Transverse colon (tissue), 4 donors: ENCODE measurements around the gene CAVIN2. TPM values are rescaled to one million over a fixed set of nuclear protein-coding genes. Genes with fewer than 3 reads are reported as not detected.

ENCODE experiments used
- DNase-seq: peaks from one replicate; pipeline ENCODE4 v3.0.0-alpha.2; 2019
- H3K27ac ChIP-seq, 4 donors: fragments of 200-600 bp; sonication (generic); 2 replicates each; pipeline ENCODE4 v1.5.1; 2016 to 2018; ENCODE audit warnings: inconsistent platforms in 4 of 4
- H3K27me3 ChIP-seq: fragments of 200-600 bp; sonication (generic); 2 replicates; pipeline ENCODE4 v1.5.1; 2017; ENCODE audit warnings: inconsistent platforms
- H3K36me3 ChIP-seq, 4 donors: fragments of 200-600 bp; sonication (generic); 2 replicates each; pipeline ENCODE4 v1.5.1; 2017 to 2019; ENCODE audit warnings: inconsistent platforms in 4 of 4
- H3K4me1 ChIP-seq, 4 donors: fragments of 200-600 bp; sonication (generic); 2 replicates each; pipeline ENCODE4 v1.5.1; 2017 to 2020; ENCODE audit warnings: inconsistent platforms in 4 of 4
- H3K4me3 ChIP-seq, 4 donors: fragments of 200-600 bp; sonication (generic); 1 replicate in 1 of 4; 2 replicates in 3 of 4; pipeline versions ENCODE4 v1.5.1 to v1.6.1; 2017 to 2019; ENCODE audit warnings: inconsistent platforms in 4 of 4
- H3K9me3 ChIP-seq, 2 donors: fragments of 200-600 bp; sonication (generic); 2 replicates each; pipeline ENCODE4 v1.5.1; 2017 to 2019; ENCODE audit warnings: inconsistent platforms in 2 of 2
- CTCF ChIP-seq, 5 experiments: fragments of 200-600 bp in 3 of 5; fragments of 450-650 bp in 2 of 5; sonication (generic) in 3 of 5; IDR thresholded peaks; 1 replicate in 2 of 5; 2 replicates in 3 of 5; pipeline ENCODE4 v1.5.1; 2016 to 2017; ENCODE audit warnings: antibody characterized with exemption in 5 of 5, inconsistent platforms in 3 of 5, mild to moderate bottlenecking in 2 of 5, moderate library complexity in 1 of 5
- EP300 ChIP-seq: sonication (generic); formaldehyde crosslinking; IDR thresholded peaks from one replicate; pipeline ENCODE4 v1.6.1; 2017; ENCODE audit warnings: antibody characterized with exemption, low read depth
- POLR2A ChIP-seq: fragments of 450-650 bp; IDR thresholded peaks from one replicate; pipeline ENCODE4 v1.6.1; 2016; ENCODE audit warnings: antibody characterized with exemption, mild to moderate bottlenecking, moderate library complexity
- POLR2AphosphoS5 ChIP-seq, 3 donors: sonication (generic); formaldehyde crosslinking; IDR thresholded peaks; one replicate each; pipeline ENCODE4 v1.6.1; 2016; ENCODE audit warnings: antibody characterized with exemption in 3 of 3
- WGBS, 2 donors: methylation state at CpG; one replicate each; pipeline ENCODE4 v1.1.5; 2018; ENCODE audit warnings: low coverage in 1 of 2; 5-methylcytosine and 5-hydroxymethylcytosine counted together
- in situ Hi-C, 4 donors: fragments of 200-750 bp; cut with MboI; loops; one replicate each; pipeline versions ENCODE4 v1.15.0 to v1.15.1; 2017; ENCODE audit warnings: low sequenced_read_pairs in 3 of 4, low pct_ligation_motif_present in 1 of 4, low pct_unique_long_range_greater_than_20kb in 1 of 4
- intact Hi-C: fragments of 100-400 bp; cut with DNase I; formaldehyde crosslinking; loops from one replicate; pipeline ENCODE4 v1.15.1; 2023; ENCODE audit warnings: low total_unique reads
- total RNA-seq, 4 donors: library from RNA; depleted of rRNA; stranded (reverse); fragments of >200 nt; gene quantifications; one replicate each; pipeline ENCODE4 v1.1.0, GENCODE V29; 2016

CAVIN2 gene
- total RNA-seq, 4 donors from 2014 or later, result 21.3 to 59.3 (median 25.0) TPM

- H3K27me3 ChIP-seq, result no peaks in the 10 kb centered on the region
- H3K4me3 ChIP-seq, result no peak overlapping the region
- H3K4me1 ChIP-seq, result no peaks in the 10 kb centered on the region
- peak overlapping the region in 2 of 4 donors; percentile 5 to 34 for H3K27ac ChIP-seq
- TF ChIP-seq EP300 (no peak), POLR2A (no peak), POLR2AphosphoS5 (IDR thresholded peaks at IDR 0.05) (no peak), CTCF (IDR thresholded peaks at IDR 0.05) (no peak)
- 82 to 86% methylated on average over 4 of the region's 4 CpGs for WGBS, 2 donors
- no peaks in the 10 kb centered on the region for H3K36me3 ChIP-seq
- in situ Hi-C loops, result no loop called here
- H3K9me3 ChIP-seq, result no peaks in the 10 kb centered on the region
- no peak for DNase-seq
- intact Hi-C loops, result no loop called here
Measured at GRCh38 chr2:191877875-191878274, 31.0 kb upstream of the CAVIN2 start.

GRCh38 chr2:191875859-191876258 is 29.0 kb upstream of the CAVIN2 start:
- Histone ChIP-seq H3K9me3 (no peaks in the 10 kb centered on the region), H3K27me3 (no peaks in the 10 kb centered on the region), H3K27ac (peak overlapping the region in 2 of 4 donors; percentile 49 to 56), H3K4me1 (no peaks in the 10 kb centered on the region), H3K4me3 (no peak overlapping the region), H3K36me3 (no peaks in the 10 kb centered on the region)
- no peak for DNase-seq
- TF ChIP-seq EP300 (no peak), POLR2AphosphoS5 (IDR thresholded peaks at IDR 0.05) (no peak), CTCF (IDR thresholded peaks at IDR 0.05) (no peak), POLR2A (no peak)
- intact Hi-C loops, result no loop called here
- in situ Hi-C loops, result no loop called here
- 59 to 80% methylated on average over 2 of the region's 2 CpGs for WGBS, 2 donors

GRCh38 chr2:191870744-191871143 is 23.9 kb upstream of the CAVIN2 start:
- intact Hi-C loops, result no loop called here
- in situ Hi-C loops, result no loop called here
- no peak for DNase-seq
- peaks cover 10 to 29% (median 14%) of the 10 kb centered on the region in 4 donors for H3K4me1 ChIP-seq
- H3K27me3 ChIP-seq, result no peaks in the 10 kb centered on the region
- no peaks in the 10 kb centered on the region for H3K9me3 ChIP-seq
- H3K27ac ChIP-seq, result no peak overlapping the region
- H3K36me3 ChIP-seq, result no peaks in the 10 kb centered on the region
- peak in 1 of 5 experiments; percentile 10 for TF ChIP-seq CTCF (IDR thresholded peaks at IDR 0.05)
- TF ChIP-seq POLR2AphosphoS5 (IDR thresholded peaks at IDR 0.05), result no peak
- no peak overlapping the region for H3K4me3 ChIP-seq

- intact Hi-C loops (no loop called here), in situ Hi-C loops (no loop called here)
- no peaks in the 10 kb centered on the region for H3K9me3 ChIP-seq
- TF ChIP-seq POLR2AphosphoS5 (IDR thresholded peaks at IDR 0.05) (no peak), EP300 (no peak), CTCF (IDR thresholded peaks at IDR 0.05) (no peak), POLR2A (no peak)
- H3K27ac ChIP-seq, result no peak overlapping the region
- no peaks in the 10 kb centered on the region for H3K36me3 ChIP-seq
- H3K4me1 ChIP-seq, result peaks cover 10 to 33% (median 17%) of the 10 kb centered on the region in 4 donors
- WGBS, 2 donors, result 75 to 82% methylated on average over 4 of the region's 4 CpGs
- no peak overlapping the region for H3K4me3 ChIP-seq
- DNase-seq, result no peak
- no peaks in the 10 kb centered on the region for H3K27me3 ChIP-seq
Measured at GRCh38 chr2:191869781-191870180, 22.9 kb upstream of the CAVIN2 start.
